Neuronal stem cell (in vitro differentiated cells): Measurements from ENCODE around the gene UGDH.

ENCODE experiments used
- DNase-seq: peaks from one replicate; pipeline ENCODE4 v3.0.0-alpha.2; 2013; ENCODE audit warnings: low spot score
- H2AFZ ChIP-seq: one replicate; pipeline ENCODE4 v1.6.1; 2013; ENCODE audit warnings: mild to moderate bottlenecking, low read length, inconsistent platforms
- H2AK5ac ChIP-seq: 2 replicates; pipeline ENCODE4 v1.6.1; 2013; ENCODE audit warnings: low read depth, mild to moderate bottlenecking, inconsistent platforms, low read length, moderate library complexity, mixed read lengths
- H2BK120ac ChIP-seq: 2 replicates; pipeline ENCODE4 v1.6.1; 2013; ENCODE audit warnings: low read depth, mild to moderate bottlenecking, inconsistent platforms, low read length, moderate library complexity, mixed read lengths
- H2BK12ac ChIP-seq: one replicate; pipeline ENCODE4 v1.6.1; 2013; ENCODE audit warnings: low read length, inconsistent platforms
- H2BK15ac ChIP-seq: 2 replicates; pipeline ENCODE4 v1.6.1; 2013; ENCODE audit warnings: mild to moderate bottlenecking, low read length, inconsistent platforms, mixed read lengths
- H2BK5ac ChIP-seq: one replicate; pipeline ENCODE4 v1.6.1; 2013; ENCODE audit warnings: inconsistent platforms, mild to moderate bottlenecking, low read length, moderate library complexity
- H3K14ac ChIP-seq: one replicate; pipeline ENCODE4 v1.6.1; 2013; ENCODE audit warnings: low read length, inconsistent platforms
- H3K18ac ChIP-seq: 2 replicates; pipeline ENCODE4 v1.6.1; 2013; ENCODE audit warnings: low read length, inconsistent platforms
- H3K23ac ChIP-seq: 2 replicates; pipeline ENCODE4 v1.6.1; 2013; ENCODE audit warnings: low read depth, mild to moderate bottlenecking, mixed read lengths, low read length, inconsistent platforms; ENCODE audit not compliant: poor library complexity
- H3K27ac ChIP-seq: replicated peaks from 3 replicates; pipeline ENCODE4 v1.5.1; 2013; ENCODE audit warnings: low read length, inconsistent platforms
- H3K27me3 ChIP-seq, 3 experiments: 2 replicates each; pipeline ENCODE4 v1.6.1; 2013; ENCODE audit warnings: low read length in 3 of 3, mild to moderate bottlenecking in 2 of 3, inconsistent platforms in 1 of 3, low read depth in 1 of 3, mixed read lengths in 1 of 3, moderate library complexity in 1 of 3; ENCODE audit not compliant: control insufficient read depth in 3 of 3, insufficient read depth in 3 of 3
- H3K36me3 ChIP-seq, 2 donors: replicated peaks in 1 of 2; 2 replicates each; pipeline ENCODE4 v1.6.1; 2013; ENCODE audit warnings: low read length in 2 of 2; ENCODE audit not compliant: control insufficient read depth in 2 of 2, insufficient read depth in 2 of 2
- H3K4ac ChIP-seq: 2 replicates; pipeline ENCODE4 v1.6.1; 2013; ENCODE audit warnings: inconsistent platforms, mild to moderate bottlenecking, low read length, moderate library complexity
- H3K4me1 ChIP-seq, 2 donors: 1 replicate in 1 of 2; 2 replicates in 1 of 2; pipeline ENCODE4 v1.6.1; 2013; ENCODE audit warnings: low read length in 2 of 2, low read depth in 1 of 2; ENCODE audit not compliant: control insufficient read depth in 2 of 2, insufficient read depth in 1 of 2
- H3K4me2 ChIP-seq: one replicate; pipeline ENCODE4 v1.6.1; 2013; ENCODE audit warnings: mild to moderate bottlenecking, low read length, inconsistent platforms; ENCODE audit not compliant: insufficient read depth, poor library complexity, severe bottlenecking
- H3K4me3 ChIP-seq, 2 donors: 2 replicates each; pipeline ENCODE4 v1.5.1; 2013; ENCODE audit warnings: low read length in 2 of 2, mild to moderate bottlenecking in 2 of 2, inconsistent platforms in 1 of 2, moderate library complexity in 1 of 2
- H3K79me1 ChIP-seq: one replicate; pipeline ENCODE4 v1.6.1; 2013; ENCODE audit warnings: low read depth, mild to moderate bottlenecking, inconsistent platforms, low read length, moderate library complexity
- H3K9ac ChIP-seq: one replicate; pipeline ENCODE4 v1.6.1; 2013; ENCODE audit warnings: mild to moderate bottlenecking, low read depth, low read length, inconsistent platforms; ENCODE audit not compliant: poor library complexity
- H3K9me3 ChIP-seq, 2 donors: replicated peaks in 1 of 2; 2 replicates each; pipeline versions ENCODE3 to v1.6.1; 2013; ENCODE audit warnings: low read length in 2 of 2, mild to moderate bottlenecking in 2 of 2, inconsistent platforms in 1 of 2, low read depth in 1 of 2, mixed read lengths in 1 of 2, moderate library complexity in 1 of 2; ENCODE audit not compliant: control insufficient read depth in 2 of 2, insufficient read depth in 1 of 2
- H4K8ac ChIP-seq: one replicate; pipeline ENCODE4 v1.6.1; 2013; ENCODE audit warnings: low read depth, mild to moderate bottlenecking, inconsistent platforms, low read length, moderate library complexity
- H4K91ac ChIP-seq: one replicate; pipeline ENCODE4 v1.6.1; 2013; ENCODE audit warnings: low read length, low read depth, mild to moderate bottlenecking, inconsistent platforms; ENCODE audit not compliant: poor library complexity
- WGBS, 2 donors: extraction: QIAGEN DNeasy Blood & Tissue Kit; methylation state at CpG; one replicate each; pipeline ENCODE4 v1.1.7; 2013; ENCODE audit warnings: missing lambda C conversion rate in 2 of 2, mixed read lengths in 1 of 2; ENCODE audit not compliant: insufficient read length in 2 of 2, insufficient replicate concordance in 1 of 2; ENCODE audit errors: extremely low coverage in 2 of 2; 5-methylcytosine and 5-hydroxymethylcytosine counted together

Gene UGDH

GRCh38 chr4:39452860-39453587, 74.2 kb downstream of the UGDH start:
- H3K36me3 ChIP-seq = peaks cover 41 to 85% of the 10 kb centered on the region in 2 donors
- 100% methylated on average over 2 of the region's 11 CpGs; no CpG with 5 or more reads in 1 of the 2 donors for WGBS, 2 donors
- H2BK120ac ChIP-seq = no peak overlapping the region

GRCh38 chr4:39452153-39452859, 74.9 kb downstream of the UGDH start:
- Histone ChIP-seq H3K9me3 (no peaks in the 10 kb centered on the region), H2BK5ac (no peak overlapping the region), H2BK15ac (no peak overlapping the region), H3K27ac (no peak overlapping the region), H3K4me1 (peaks cover 4 to 8% of the 10 kb centered on the region in 2 donors), H3K4me3 (no peak overlapping the region), H3K23ac (no peak overlapping the region), H2BK12ac (no peak overlapping the region), H4K8ac (no peak overlapping the region), H3K36me3 (peaks cover 35 to 77% of the 10 kb centered on the region in 2 donors), H2BK120ac (no peak overlapping the region), H2AK5ac (no peak overlapping the region), H3K14ac (no peak overlapping the region), H2AFZ (no peak overlapping the region), H3K79me1 (peaks cover 7% of the 10 kb centered on the region), H4K91ac (no peak overlapping the region), H3K4ac (no peak overlapping the region), H3K9ac (no peak overlapping the region), H3K4me2 (no peak overlapping the region), H3K27me3 (peaks cover 0 to under 1% (median 0%) of the 10 kb centered on the region in 3 experiments), H3K18ac (no peak overlapping the region)
- no CpG with 5 or more reads among the region's 6 CpGs for WGBS, 2 donors
- DNase-seq = no peak

More at GRCh38 chr4:39452860-39453587, 74.2 kb downstream of the UGDH start:
- Histone ChIP-seq H3K23ac (no peak overlapping the region), H2BK12ac (no peak overlapping the region), H2AK5ac (no peak overlapping the region), H3K27me3 (no peaks in the 10 kb centered on the region), H3K9ac (no peak overlapping the region), H3K27ac (no peak overlapping the region), H3K14ac (no peak overlapping the region), H2BK5ac (no peak overlapping the region), H3K4me1 (peaks cover 3 to 12% of the 10 kb centered on the region in 2 donors), H3K79me1 (peaks cover 7% of the 10 kb centered on the region), H3K4me2 (no peak overlapping the region), H3K18ac (no peak overlapping the region), H3K4me3 (no peak overlapping the region), H3K4ac (no peak overlapping the region), H4K91ac (no peak overlapping the region), H2AFZ (no peak overlapping the region), H3K9me3 (no peaks in the 10 kb centered on the region), H2BK15ac (no peak overlapping the region), H4K8ac (no peak overlapping the region)
- DNase-seq = no peak

- Histone ChIP-seq H3K27ac (no peak overlapping the region), H3K23ac (no peak overlapping the region), H2BK12ac (no peak overlapping the region), H3K9ac (no peak overlapping the region), H3K4ac (no peak overlapping the region), H3K18ac (no peak overlapping the region), H4K91ac (no peak overlapping the region), H3K4me2 (no peak overlapping the region), H3K4me1 (peaks cover 0 to 6% of the 10 kb centered on the region in 2 donors), H2BK120ac (no peak overlapping the region), H3K79me1 (peaks cover 2% of the 10 kb centered on the region), H3K4me3 (no peak overlapping the region), H2AK5ac (no peak overlapping the region), H2BK15ac (no peak overlapping the region), H3K36me3 (peaks cover 27 to 70% of the 10 kb centered on the region in 2 donors), H2AFZ (no peak overlapping the region), H3K14ac (no peak overlapping the region), H3K9me3 (no peaks in the 10 kb centered on the region), H2BK5ac (no peak overlapping the region), H3K27me3 (peaks cover 0 to 2% (median 0%) of the 10 kb centered on the region in 3 experiments), H4K8ac (no peak overlapping the region)
- no peak for DNase-seq
- no CpG with 5 or more reads among the region's 6 CpGs for WGBS, 2 donors
Measured at GRCh38 chr4:39451423-39452023, 75.7 kb downstream of the UGDH start.

GRCh38 chr4:39450618-39451017, 76.6 kb downstream of the UGDH start:
- Histone ChIP-seq H3K27me3 (peaks cover 0 to 2% (median 0%) of the 10 kb centered on the region in 3 experiments), H4K91ac (no peak overlapping the region), H2BK5ac (no peak overlapping the region), H3K4me2 (no peak overlapping the region), H2AFZ (no peak overlapping the region), H3K9ac (no peak overlapping the region), H2BK12ac (no peak overlapping the region), H3K18ac (no peak overlapping the region), H3K4me3 (no peak overlapping the region), H3K9me3 (no peaks in the 10 kb centered on the region), H3K79me1 (peaks cover 2% of the 10 kb centered on the region), H2AK5ac (no peak overlapping the region), H3K36me3 (peaks cover 26 to 61% of the 10 kb centered on the region in 2 donors), H4K8ac (no peak overlapping the region), H2BK120ac (no peak overlapping the region), H2BK15ac (no peak overlapping the region), H3K4ac (no peak overlapping the region), H3K23ac (no peak overlapping the region), H3K4me1 (peaks cover 0 to 6% of the 10 kb centered on the region in 2 donors), H3K27ac (no peak overlapping the region), H3K14ac (no peak overlapping the region)
- no peak for DNase-seq
- WGBS, 2 donors = no CpG with 5 or more reads among the region's 2 CpGs
